ENCODE results near the gene PRDM4. TPM values are rescaled to one million over a fixed set of nuclear protein-coding genes. Genes with fewer than 3 reads are reported as not detected.
A peak's percentile ranks its signal among the peaks of the same experiment; 100 is the strongest.

PRDM4 gene
- total RNA-seq, 1 donor from 2014 or later = 25.9 TPM

DNA sequence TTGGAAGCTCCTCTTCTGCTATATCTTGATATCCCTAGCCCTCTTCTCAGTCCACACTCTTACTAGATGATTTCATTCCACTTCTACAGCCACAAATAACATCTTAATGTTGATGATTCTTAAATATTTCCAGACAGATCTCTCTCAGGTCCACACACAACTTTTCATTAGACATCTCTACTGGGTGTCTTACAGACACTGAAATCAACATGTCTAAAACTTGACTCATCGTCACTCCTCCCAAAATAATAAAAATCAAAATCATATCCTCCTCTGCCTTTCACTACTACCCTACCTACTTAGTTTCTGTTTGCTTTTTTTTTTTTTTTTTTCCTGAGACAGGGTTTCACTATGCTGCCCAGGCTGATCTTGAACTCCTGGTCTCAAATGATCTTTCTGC is 11.9 kb downstream of the PRDM4 start:
- intact Hi-C loops (cut with DNase I) = no loop called here
- ATAC-seq (no peak), DNase-seq (no peak)
- Histone ChIP-seq H3K36me3 (peaks cover 92% of the 10 kb centered on the region), H3K4me3 (no peak overlapping the region), H3K27ac (no peak overlapping the region), H3K27me3 (no peaks in the 10 kb centered on the region), H3K4me1 (no peaks in the 10 kb centered on the region), H3K9me3 (no peaks in the 10 kb centered on the region)
- no peak for TF ChIP-seq CTCF (IDR thresholded peaks at IDR 0.05)

DNA sequence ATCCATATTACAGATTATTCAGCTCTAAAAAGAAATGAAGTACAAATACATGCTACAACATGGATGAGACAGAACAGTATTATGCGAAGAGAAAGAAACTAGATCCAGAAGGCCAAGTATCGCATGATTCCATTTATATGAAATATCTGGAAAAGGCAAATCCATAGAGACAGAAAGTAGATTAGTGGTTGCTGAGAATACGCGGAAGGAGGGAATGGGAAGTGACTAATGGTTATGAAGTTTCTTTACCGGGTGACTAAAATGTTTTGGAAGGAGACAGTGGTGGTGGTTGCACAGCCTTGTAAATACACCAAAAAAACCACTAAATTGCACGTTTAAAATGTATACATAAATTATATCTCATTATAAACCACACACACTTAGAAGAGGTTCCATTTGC is 12.5 kb downstream of the PRDM4 start:
- no peaks in the 10 kb centered on the region for H3K4me1 ChIP-seq
- DNase-seq = no peak
- no peak overlapping the region for H3K4me3 ChIP-seq
- no peak overlapping the region for H3K27ac ChIP-seq
- no peaks in the 10 kb centered on the region for H3K9me3 ChIP-seq
- no peak for ATAC-seq
- no peak for TF ChIP-seq CTCF (IDR thresholded peaks at IDR 0.05)
- peaks cover 92% of the 10 kb centered on the region for H3K36me3 ChIP-seq
- intact Hi-C loops (cut with DNase I) = no loop called here
- no peaks in the 10 kb centered on the region for H3K27me3 ChIP-seq

- no peaks in the 10 kb centered on the region for H3K9me3 ChIP-seq
- no peak overlapping the region for H3K4me3 ChIP-seq
- intact Hi-C loops (cut with DNase I) = no loop called here
- ATAC-seq (peak; percentile 34), DNase-seq (no peak)
- no peak overlapping the region for H3K27ac ChIP-seq
- peaks cover 93% of the 10 kb centered on the region for H3K36me3 ChIP-seq
- TF ChIP-seq CTCF (IDR thresholded peaks at IDR 0.05) = no peak
- no peaks in the 10 kb centered on the region for H3K4me1 ChIP-seq
- H3K27me3 ChIP-seq = no peaks in the 10 kb centered on the region
Measured at GRCh38 chr12:107736914-107737313, 24.0 kb downstream of the PRDM4 start.

DNA sequence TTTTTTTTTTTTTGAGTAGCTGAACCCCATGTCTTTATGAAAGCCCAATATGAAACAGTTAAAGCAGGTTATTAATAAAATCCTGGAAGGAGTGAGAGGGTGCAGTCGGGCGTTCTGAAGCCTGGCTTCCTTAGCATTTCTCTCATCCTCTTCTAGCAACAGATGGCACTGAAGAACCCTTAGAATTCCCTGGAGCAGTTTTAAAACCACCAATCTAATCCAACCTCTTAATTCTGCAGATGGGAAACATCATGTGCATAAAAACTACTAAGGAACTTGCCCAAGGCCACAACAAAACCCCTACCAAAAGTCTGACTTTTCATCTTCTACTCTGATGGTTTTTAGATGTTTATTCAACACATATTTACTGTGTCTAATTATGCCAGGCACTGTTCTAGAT is 25.2 kb downstream of the PRDM4 start:
- H3K9me3 ChIP-seq = no peaks in the 10 kb centered on the region
- H3K27ac ChIP-seq = no peak overlapping the region
- peaks cover 81% of the 10 kb centered on the region for H3K36me3 ChIP-seq
- no peaks in the 10 kb centered on the region for H3K27me3 ChIP-seq
- TF ChIP-seq CTCF (IDR thresholded peaks at IDR 0.05) = no peak
- intact Hi-C loops (cut with DNase I) = no loop called here
- no peak for DNase-seq
- ATAC-seq = no peak
- no peak overlapping the region for H3K4me3 ChIP-seq
- H3K4me1 ChIP-seq = no peaks in the 10 kb centered on the region

DNA sequence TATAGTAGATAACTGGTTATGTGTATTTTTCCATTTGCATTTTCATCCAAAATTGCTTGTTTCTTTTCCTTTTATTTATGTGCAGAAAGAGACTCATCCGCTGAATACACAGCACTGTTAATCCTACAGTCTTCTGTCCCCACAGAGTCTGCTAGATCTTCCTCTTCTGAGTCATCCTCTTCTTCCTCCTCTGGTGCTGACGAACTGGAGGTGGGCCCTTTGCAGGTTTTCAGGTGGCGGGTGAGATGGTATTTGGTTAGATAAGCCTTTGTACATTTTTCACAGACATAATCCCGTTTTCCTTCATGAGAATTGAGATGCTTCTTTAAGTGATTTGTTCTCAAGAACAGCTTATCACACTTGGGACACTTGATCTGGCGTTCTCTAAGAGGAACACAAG is 26.8 kb downstream of the PRDM4 start:
- DNase-seq = no peak
- Histone ChIP-seq H3K27ac (no peak overlapping the region), H3K36me3 (peaks cover 65% of the 10 kb centered on the region), H3K27me3 (no peaks in the 10 kb centered on the region), H3K4me3 (no peak overlapping the region), H3K9me3 (no peaks in the 10 kb centered on the region), H3K4me1 (no peaks in the 10 kb centered on the region)
- no peak for ATAC-seq
- no peak for TF ChIP-seq CTCF (IDR thresholded peaks at IDR 0.05)
- intact Hi-C loops (cut with DNase I) = no loop called here

DNA sequence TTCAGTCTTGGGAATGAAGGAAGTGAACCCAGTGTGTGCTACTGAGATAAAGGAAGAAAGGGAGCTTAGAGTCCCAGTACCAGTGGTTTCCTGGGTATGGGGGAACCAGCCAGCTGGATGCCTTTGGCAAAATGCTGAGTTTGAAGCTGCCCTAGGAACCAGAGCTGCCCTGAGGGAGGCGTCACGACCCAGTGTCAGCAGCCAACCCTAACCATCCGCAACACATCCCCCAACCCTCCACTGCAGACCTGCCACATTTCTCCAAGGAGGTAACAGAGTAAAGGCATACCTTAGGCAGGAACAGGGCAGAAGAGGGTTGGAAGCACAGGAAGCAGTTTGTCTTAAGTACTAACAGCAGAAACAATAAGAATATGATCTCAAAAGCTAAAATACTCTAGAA is 28.6 kb downstream of the PRDM4 start:
- ATAC-seq (no peak), DNase-seq (no peak)
- TF ChIP-seq CTCF (IDR thresholded peaks at IDR 0.05) = no peak
- no peaks in the 10 kb centered on the region for H3K9me3 ChIP-seq
- no peak overlapping the region for H3K27ac ChIP-seq
- peaks cover 47% of the 10 kb centered on the region for H3K36me3 ChIP-seq
- no peak overlapping the region for H3K4me3 ChIP-seq
- H3K4me1 ChIP-seq = no peaks in the 10 kb centered on the region
- H3K27me3 ChIP-seq = no peaks in the 10 kb centered on the region
- intact Hi-C loops (cut with DNase I) = no loop called here
